GM12878 (cell line): ENCODE results near the gene MLN.

ENCODE experiments used
- CHD2 ChIP-seq: IDR thresholded peaks from 2 replicates; pipeline ENCODE4 v1.6.1; 2011; ENCODE audit warnings: low read depth, low read length, improper control_type of control experiment, borderline replicate concordance
- CTCF ChIP-seq, 3 experiments: IDR thresholded peaks in 2 of 3; conservative IDR thresholded peaks in 1 of 3; 2 replicates each; pipeline ENCODE4 v1.5.1; 2011; ENCODE audit warnings: low read depth in 3 of 3, low read length in 3 of 3, mild to moderate bottlenecking in 3 of 3, control low read depth in 2 of 3, moderate library complexity in 2 of 3, inconsistent platforms in 1 of 3, mixed read lengths in 1 of 3; ENCODE audit not compliant: control insufficient read depth in 2 of 3, insufficient read depth in 1 of 3; ENCODE audit errors: extremely low read depth in 1 of 3
- NFXL1 ChIP-seq: fragments of 450-650 bp; IDR thresholded peaks from 2 replicates; pipeline ENCODE4 v1.6.1; 2017; ENCODE audit warnings: antibody characterized with exemption, mild to moderate bottlenecking, borderline replicate concordance
- POLR2A ChIP-seq: IDR thresholded peaks from 2 replicates; pipeline ENCODE4 v1.6.1; 2011; ENCODE audit warnings: low read depth, mild to moderate bottlenecking, low read length
- POLR2AphosphoS5 ChIP-seq: IDR thresholded peaks from 2 replicates; pipeline ENCODE4 v1.6.1; 2011; ENCODE audit warnings: mild to moderate bottlenecking, low read length, inconsistent platforms
- RB1 ChIP-seq: fragments of 450-650 bp; formaldehyde crosslinking; IDR thresholded peaks from 2 replicates; pipeline ENCODE4 v1.6.1; 2017; ENCODE audit warnings: mild to moderate bottlenecking, borderline replicate concordance
- SIN3A ChIP-seq: IDR thresholded peaks from 2 replicates; pipeline ENCODE4 v1.6.1; 2012; ENCODE audit warnings: low read depth, low read length, improper control_type of control experiment
- SMAD1 ChIP-seq: fragments of 450-650 bp; IDR thresholded peaks from 2 replicates; pipeline ENCODE4 v1.6.1; 2018; ENCODE audit warnings: mild to moderate bottlenecking, low read depth; ENCODE audit not compliant: partially characterized antibody
- SP1 ChIP-seq: IDR thresholded peaks from one replicate; pipeline ENCODE4 v1.6.1; 2011; ENCODE audit warnings: low read depth, low read length
- ZNF687 ChIP-seq: fragments of 450-650 bp; IDR thresholded peaks from 2 replicates; pipeline ENCODE4 v1.6.1; 2017; ENCODE audit warnings: mild to moderate bottlenecking, moderate library complexity
- TF ChIP-seq, protein P1 (sequence below): fragments of 450-650 bp; formaldehyde crosslinking; IDR thresholded peaks from 2 replicates; pipeline ENCODE4 v1.5.0; 2022; ENCODE audit warnings: mild to moderate bottlenecking, missing genetic modification characterization

DNA sequence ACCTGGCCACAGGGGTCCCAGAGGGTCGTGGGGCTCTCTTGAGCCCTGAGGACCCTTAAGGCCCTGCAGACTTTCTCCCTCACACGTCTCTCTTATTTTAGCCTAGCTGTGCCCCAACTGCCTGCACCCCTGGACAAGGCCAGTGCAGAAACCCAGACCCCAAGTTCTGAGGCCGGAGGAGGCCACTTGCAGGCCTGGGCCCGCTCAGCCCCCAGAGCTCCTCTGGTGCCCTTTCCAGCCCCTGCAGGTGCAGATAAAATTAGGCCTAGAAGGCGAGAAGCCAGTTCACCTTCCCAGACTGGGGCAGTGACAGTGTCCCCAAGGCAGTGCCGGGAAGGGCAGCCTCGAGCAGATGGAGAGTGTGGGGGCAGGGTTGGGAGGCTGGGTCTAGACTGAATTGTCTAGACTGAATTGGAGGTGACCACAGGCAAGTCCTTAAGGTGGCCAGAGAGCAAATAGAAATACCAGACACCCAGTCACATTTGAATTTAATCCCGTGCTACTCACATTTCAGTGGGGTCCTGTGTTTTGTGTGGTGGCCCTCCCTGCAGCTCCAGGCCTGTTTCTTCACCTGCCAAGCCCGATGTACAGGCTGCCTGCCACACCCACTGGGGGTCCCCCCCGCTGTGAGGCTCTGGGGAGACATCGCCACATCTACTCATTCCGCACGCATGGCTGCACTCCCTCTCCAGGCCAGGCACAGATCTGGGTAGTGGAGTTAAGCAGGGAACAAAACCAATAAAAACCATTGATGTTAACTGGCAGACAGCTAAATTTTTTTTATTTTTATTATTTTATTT, 48.5 kb downstream of the MLN start:
- TF ChIP-seq ZNF687, result no peak
- TF ChIP-seq POLR2A, result no peak
- TF ChIP-seq SP1, result no peak
- TF ChIP-seq POLR2AphosphoS5, result no peak
- no peak for TF ChIP-seq NFXL1
- no peak for TF ChIP-seq CTCF (IDR thresholded peaks at IDR 0.05 in 2 of 3, conservative IDR thresholded peaks at IDR 0.05 in 1 of 3; ENCODE audit: control insufficient read depth in 2 of 3, extremely low read depth in 1 of 3, insufficient read depth in 1 of 3, low read depth in 3 of 3, low read length in 3 of 3)
- TF ChIP-seq SMAD1, result no peak
- TF ChIP-seq, protein P1, sequence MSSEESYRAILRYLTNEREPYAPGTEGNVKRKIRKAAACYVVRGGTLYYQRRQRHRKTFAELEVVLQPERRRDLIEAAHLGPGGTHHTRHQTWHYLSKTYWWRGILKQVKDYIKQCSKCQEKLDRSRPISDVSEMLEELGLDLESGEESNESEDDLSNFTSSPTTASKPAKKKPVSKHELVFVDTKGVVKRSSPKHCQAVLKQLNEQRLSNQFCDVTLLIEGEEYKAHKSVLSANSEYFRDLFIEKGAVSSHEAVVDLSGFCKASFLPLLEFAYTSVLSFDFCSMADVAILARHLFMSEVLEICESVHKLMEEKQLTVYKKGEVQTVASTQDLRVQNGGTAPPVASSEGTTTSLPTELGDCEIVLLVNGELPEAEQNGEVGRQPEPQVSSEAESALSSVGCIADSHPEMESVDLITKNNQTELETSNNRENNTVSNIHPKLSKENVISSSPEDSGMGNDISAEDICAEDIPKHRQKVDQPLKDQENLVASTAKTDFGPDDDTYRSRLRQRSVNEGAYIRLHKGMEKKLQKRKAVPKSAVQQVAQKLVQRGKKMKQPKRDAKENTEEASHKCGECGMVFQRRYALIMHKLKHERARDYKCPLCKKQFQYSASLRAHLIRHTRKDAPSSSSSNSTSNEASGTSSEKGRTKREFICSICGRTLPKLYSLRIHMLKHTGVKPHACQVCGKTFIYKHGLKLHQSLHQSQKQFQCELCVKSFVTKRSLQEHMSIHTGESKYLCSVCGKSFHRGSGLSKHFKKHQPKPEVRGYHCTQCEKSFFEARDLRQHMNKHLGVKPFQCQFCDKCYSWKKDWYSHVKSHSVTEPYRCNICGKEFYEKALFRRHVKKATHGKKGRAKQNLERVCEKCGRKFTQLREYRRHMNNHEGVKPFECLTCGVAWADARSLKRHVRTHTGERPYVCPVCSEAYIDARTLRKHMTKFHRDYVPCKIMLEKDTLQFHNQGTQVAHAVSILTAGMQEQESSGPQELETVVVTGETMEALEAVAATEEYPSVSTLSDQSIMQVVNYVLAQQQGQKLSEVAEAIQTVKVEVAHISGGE (CRISPR knock-in tag), result no peak
- no peak for TF ChIP-seq SIN3A
- TF ChIP-seq RB1, result no peak
- no peak for TF ChIP-seq CHD2
